Measurements from ENCODE around the gene ADCY1.

The ADCY1 gene

GRCh38 chr7:45646207-45646821, 72.1 kb downstream of the ADCY1 start:
- H3K9me3 Mint-ChIP-seq (ENCODE audit: low read depth): no peaks in the 10 kb centered on the region
- H3K27ac Mint-ChIP-seq: no peak overlapping the region

GRCh38 chr7:45646996-45647825, 73.0 kb downstream of the ADCY1 start:
- no peak overlapping the region for H3K4me3 Mint-ChIP-seq
- H3K9me3 Mint-ChIP-seq (ENCODE audit: low read depth): no peaks in the 10 kb centered on the region
- H3K27me3 Mint-ChIP-seq: no peaks in the 10 kb centered on the region
- no peaks in the 10 kb centered on the region for H3K4me1 Mint-ChIP-seq (ENCODE audit: low read depth)
- no peaks in the 10 kb centered on the region for H3K36me3 Mint-ChIP-seq
- H3K27ac Mint-ChIP-seq: no peak overlapping the region

More at GRCh38 chr7:45646207-45646821, 72.1 kb downstream of the ADCY1 start:
- H3K4me3 Mint-ChIP-seq: no peak overlapping the region
- no peaks in the 10 kb centered on the region for H3K4me1 Mint-ChIP-seq (ENCODE audit: low read depth)
- no peaks in the 10 kb centered on the region for H3K36me3 Mint-ChIP-seq
- H3K27me3 Mint-ChIP-seq: peaks cover 2% of the 10 kb centered on the region

- H3K4me3 Mint-ChIP-seq: no peak overlapping the region
- H3K27ac Mint-ChIP-seq: no peak overlapping the region
- no peaks in the 10 kb centered on the region for H3K36me3 Mint-ChIP-seq
- H3K27me3 Mint-ChIP-seq: no peaks in the 10 kb centered on the region
- no peaks in the 10 kb centered on the region for H3K9me3 Mint-ChIP-seq (ENCODE audit: low read depth)
- no peaks in the 10 kb centered on the region for H3K4me1 Mint-ChIP-seq (ENCODE audit: low read depth)
These were observed 74.0 kb downstream of the ADCY1 start for GRCh38 chr7:45647967-45648670.

- Mint-ChIP-seq H3K36me3 (no peaks in the 10 kb centered on the region), H3K27me3 (no peaks in the 10 kb centered on the region), H3K27ac (no peak overlapping the region), H3K4me1 (ENCODE audit: low read depth) (no peaks in the 10 kb centered on the region), H3K4me3 (no peak overlapping the region), H3K9me3 (ENCODE audit: low read depth) (no peaks in the 10 kb centered on the region)
These were observed 74.5 kb downstream of the ADCY1 start for GRCh38 chr7:45648671-45648995.

DNA sequence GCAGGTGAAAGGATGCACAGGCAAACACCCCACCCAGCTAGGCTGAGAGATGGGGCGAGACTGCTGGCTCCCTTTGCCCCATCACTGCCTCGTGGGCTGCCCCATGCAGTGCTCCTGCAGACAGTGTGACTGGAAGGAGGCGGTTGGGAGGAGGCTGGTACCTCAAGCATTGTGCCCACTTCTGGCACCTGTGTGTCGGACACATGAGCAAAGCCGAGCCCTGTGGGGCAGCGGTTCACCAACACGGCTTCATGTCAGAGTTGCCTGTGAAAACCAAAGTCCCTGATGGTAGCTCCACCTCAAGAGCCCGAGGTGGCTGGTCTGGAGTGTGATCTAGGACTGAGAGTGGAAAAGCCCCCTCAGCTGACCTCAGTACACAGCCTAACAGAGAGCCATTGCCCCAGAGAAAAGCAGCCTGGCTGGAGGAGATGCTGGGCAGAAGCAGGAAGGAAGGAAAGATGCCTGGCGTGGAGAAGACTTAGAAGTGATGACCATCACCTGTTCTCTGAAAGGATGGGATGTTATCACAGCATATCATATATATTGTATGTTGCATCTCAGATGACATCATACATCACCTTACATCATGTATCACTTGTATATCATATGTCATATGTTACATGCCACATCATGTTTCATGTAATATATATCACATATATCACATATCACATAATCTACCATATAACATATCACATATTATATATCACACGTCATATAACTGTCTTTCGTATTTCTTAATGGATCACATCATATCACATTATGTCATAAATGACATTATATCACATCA, 75.6 kb downstream of the ADCY1 start:
- Mint-ChIP-seq H3K9me3 (ENCODE audit: low read depth) (no peaks in the 10 kb centered on the region), H3K27ac (no peak overlapping the region), H3K27me3 (no peaks in the 10 kb centered on the region), H3K4me1 (ENCODE audit: low read depth) (no peaks in the 10 kb centered on the region), H3K4me3 (no peak overlapping the region), H3K36me3 (no peaks in the 10 kb centered on the region)

DNA sequence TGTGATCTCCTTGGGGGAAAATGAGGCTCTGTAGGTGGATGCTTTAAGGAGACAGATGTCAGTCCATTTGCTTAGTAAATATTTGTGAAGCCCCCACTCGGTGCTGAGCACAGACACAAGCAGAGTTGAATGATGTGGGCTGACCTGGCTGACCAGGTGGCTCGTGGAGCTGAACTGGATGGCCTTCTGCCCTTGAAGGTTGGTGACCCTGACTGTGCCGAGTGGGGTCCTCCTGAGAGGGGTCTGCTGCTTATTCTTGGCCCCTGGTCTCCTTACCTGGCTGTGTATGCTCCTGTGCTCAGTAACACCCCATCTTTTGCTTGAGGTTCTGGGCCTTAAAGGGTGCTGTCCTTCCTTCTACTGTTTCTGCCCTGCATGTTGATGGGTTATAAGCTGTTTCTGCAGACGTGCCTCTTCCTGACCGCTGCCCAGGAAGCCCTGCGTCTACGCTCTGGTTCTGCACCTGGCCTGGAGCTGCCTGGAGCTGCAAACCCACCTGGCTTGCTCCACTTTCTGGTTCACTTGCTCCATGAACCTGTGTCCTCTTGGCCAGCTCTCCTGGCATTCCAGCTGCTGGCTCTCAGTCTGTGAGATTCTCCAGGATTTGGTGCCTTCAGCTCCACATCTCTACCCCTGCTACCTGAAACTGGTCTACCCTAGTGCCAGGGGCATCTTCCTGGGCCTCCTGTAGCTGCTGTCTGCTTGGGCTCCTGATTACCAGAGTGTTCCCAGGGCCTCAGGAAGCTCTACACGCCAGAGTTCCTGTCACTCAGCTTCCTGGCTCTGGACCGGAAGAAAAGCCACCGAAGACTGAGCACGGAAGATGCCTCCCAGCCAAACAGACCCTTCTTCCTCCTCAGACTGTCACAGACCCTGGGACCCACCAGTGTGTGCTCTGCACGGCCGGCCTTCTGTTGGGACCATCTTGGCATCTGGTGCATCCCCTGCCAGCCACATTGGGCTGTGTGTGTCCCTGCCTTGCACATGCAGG, 76.5 kb downstream of the ADCY1 start:
- Mint-ChIP-seq H3K27me3 (no peaks in the 10 kb centered on the region), H3K9me3 (ENCODE audit: low read depth) (no peaks in the 10 kb centered on the region), H3K36me3 (no peaks in the 10 kb centered on the region), H3K27ac (no peak overlapping the region), H3K4me3 (no peak overlapping the region), H3K4me1 (ENCODE audit: low read depth) (no peaks in the 10 kb centered on the region)

GRCh38 chr7:45651540-45651939, 77.4 kb downstream of the ADCY1 start:
- Mint-ChIP-seq H3K27ac (no peak overlapping the region), H3K9me3 (ENCODE audit: low read depth) (no peaks in the 10 kb centered on the region)

DNA sequence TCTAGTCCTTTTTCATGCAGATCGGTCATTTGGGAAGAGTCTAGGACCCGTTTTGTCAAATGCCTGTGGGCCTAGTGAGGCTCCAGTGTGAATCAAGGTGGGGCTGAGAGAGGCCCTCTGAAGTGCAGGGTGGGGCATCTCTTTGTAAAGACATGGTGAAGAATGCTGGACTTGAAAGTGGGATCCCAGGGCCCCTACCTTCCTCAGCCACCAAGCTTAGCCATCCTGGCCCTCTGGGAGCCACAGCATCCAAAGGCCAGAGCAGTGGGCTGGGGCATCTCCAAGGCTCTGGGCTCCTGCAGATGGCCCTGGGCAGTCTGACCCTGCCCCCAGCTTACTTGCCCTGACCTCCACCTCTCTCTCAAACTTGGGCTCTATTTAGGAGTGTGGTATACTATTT, 78.5 kb downstream of the ADCY1 start:
- H3K9me3 Mint-ChIP-seq (ENCODE audit: low read depth): no peaks in the 10 kb centered on the region
- no peaks in the 10 kb centered on the region for H3K27me3 Mint-ChIP-seq
- H3K4me3 Mint-ChIP-seq: no peak overlapping the region
- H3K27ac Mint-ChIP-seq: no peak overlapping the region
- H3K4me1 Mint-ChIP-seq (ENCODE audit: low read depth): no peaks in the 10 kb centered on the region
- H3K36me3 Mint-ChIP-seq: no peaks in the 10 kb centered on the region

More at GRCh38 chr7:45651540-45651939, 77.4 kb downstream of the ADCY1 start:
- Mint-ChIP-seq H3K27me3 (no peaks in the 10 kb centered on the region), H3K36me3 (no peaks in the 10 kb centered on the region), H3K4me1 (ENCODE audit: low read depth) (no peaks in the 10 kb centered on the region), H3K4me3 (no peak overlapping the region)

DNA sequence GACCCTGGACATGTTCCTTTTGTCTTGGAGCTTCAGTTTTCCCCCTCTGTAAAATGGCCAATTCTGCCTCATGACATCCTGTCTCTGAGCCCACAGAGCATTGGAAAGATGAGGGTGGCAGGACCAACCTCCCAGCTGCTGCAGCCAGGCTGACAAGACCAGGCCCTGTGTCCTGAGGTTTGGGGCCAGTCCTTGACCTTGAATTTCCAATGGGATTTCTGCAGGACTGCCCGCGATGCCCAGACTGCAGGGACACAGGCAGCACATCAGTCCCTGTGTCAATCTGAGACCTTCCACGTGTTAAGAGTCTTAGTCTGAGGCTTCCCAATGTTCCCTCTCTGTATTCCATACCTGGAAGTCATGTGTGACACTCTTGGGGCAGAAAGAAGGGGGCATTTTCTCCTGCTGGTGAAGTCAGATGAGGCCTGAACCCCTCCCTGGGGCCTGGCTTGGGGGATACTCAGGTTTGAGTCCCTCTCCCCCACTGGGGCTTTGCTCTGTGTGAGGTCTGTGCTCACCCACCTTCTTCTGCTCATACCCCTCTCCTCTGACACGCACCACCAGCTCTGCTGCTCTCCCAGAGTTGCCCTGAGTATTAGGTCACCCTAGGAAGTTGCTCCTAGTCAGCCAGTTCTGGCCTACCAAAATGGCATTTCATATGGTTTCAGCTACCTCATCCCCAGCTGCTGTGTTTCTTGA, 79.2 kb downstream of the ADCY1 start:
- Mint-ChIP-seq H3K4me1 (ENCODE audit: low read depth) (no peaks in the 10 kb centered on the region), H3K4me3 (no peak overlapping the region), H3K27ac (no peak overlapping the region), H3K27me3 (no peaks in the 10 kb centered on the region), H3K36me3 (no peaks in the 10 kb centered on the region), H3K9me3 (ENCODE audit: low read depth) (no peaks in the 10 kb centered on the region)

GRCh38 chr7:45654341-45654740, 80.2 kb downstream of the ADCY1 start:
- H3K4me1 Mint-ChIP-seq (ENCODE audit: low read depth): no peaks in the 10 kb centered on the region
- H3K27ac Mint-ChIP-seq: no peak overlapping the region
- H3K36me3 Mint-ChIP-seq: no peaks in the 10 kb centered on the region
- no peaks in the 10 kb centered on the region for H3K9me3 Mint-ChIP-seq (ENCODE audit: low read depth)
- H3K27me3 Mint-ChIP-seq: no peaks in the 10 kb centered on the region
- H3K4me3 Mint-ChIP-seq: no peak overlapping the region

GRCh38 chr7:45655539-45655938, 81.4 kb downstream of the ADCY1 start:
- Mint-ChIP-seq H3K4me1 (ENCODE audit: low read depth) (no peaks in the 10 kb centered on the region), H3K27ac (no peak overlapping the region), H3K9me3 (ENCODE audit: low read depth) (no peaks in the 10 kb centered on the region), H3K36me3 (no peaks in the 10 kb centered on the region), H3K4me3 (no peak overlapping the region), H3K27me3 (no peaks in the 10 kb centered on the region)

- no peak overlapping the region for H3K27ac Mint-ChIP-seq
- H3K36me3 Mint-ChIP-seq: no peaks in the 10 kb centered on the region
- no peaks in the 10 kb centered on the region for H3K9me3 Mint-ChIP-seq (ENCODE audit: low read depth)
- H3K4me3 Mint-ChIP-seq: no peak overlapping the region
- H3K27me3 Mint-ChIP-seq: no peaks in the 10 kb centered on the region
- H3K4me1 Mint-ChIP-seq (ENCODE audit: low read depth): no peaks in the 10 kb centered on the region
These were observed 82.3 kb downstream of the ADCY1 start for GRCh38 chr7:45656431-45656830.

DNA sequence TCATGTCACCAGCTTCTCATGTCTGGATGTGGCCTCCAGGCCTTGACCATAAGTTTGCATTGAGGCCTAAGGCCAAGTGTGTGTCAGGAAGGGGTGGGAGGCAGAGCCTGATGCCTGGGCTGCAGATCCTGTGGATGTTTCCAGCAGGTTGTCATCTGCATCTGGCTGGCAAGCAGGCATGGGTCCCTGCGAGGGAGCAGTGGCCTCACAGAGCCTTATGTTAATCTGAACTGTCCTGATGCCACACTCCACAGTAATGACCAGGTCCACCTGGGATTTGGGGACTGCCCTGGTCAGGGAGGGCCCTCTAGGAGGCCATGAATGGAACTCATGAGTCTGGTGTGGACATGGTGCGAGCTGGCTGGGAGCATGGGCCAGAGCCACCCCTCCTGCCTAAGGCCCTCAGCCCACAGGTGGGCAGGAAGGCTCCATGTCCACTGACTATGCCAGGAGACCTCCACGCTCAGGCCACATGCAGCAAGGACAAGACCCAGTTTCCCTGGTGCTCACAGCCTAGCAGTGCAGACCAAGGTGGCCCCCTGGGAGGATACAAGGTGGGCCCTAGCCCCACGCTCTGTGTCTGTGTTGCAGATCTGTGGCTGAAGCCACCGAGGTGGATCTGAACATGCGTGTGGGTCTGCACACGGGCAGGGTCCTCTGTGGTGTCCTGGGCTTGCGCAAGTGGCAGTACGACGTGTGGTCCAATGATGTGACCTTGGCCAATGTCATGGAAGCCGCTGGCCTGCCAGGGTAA, 83.1 kb downstream of the ADCY1 start:
- Mint-ChIP-seq H3K27ac (no peak overlapping the region), H3K9me3 (ENCODE audit: low read depth) (no peaks in the 10 kb centered on the region), H3K4me3 (no peak overlapping the region), H3K4me1 (ENCODE audit: low read depth) (no peaks in the 10 kb centered on the region), H3K27me3 (no peaks in the 10 kb centered on the region), H3K36me3 (no peaks in the 10 kb centered on the region)

Measured in activated naive CD8-positive, alpha-beta T cell (primary cell).